D341Med (cell line): ENCODE data around the gene AP5B1.
A peak's percentile ranks its signal among the peaks of the same experiment; 100 is the strongest.
"Not testable (repeated sequence)": the region's sequence is repeated elsewhere in the genome, so short reads cannot be mapped to it uniquely, and the experiment has no call there.

Source experiments
- DNase-seq: peaks from one replicate; pipeline ENCODE4 v3.0.0; 2012; ENCODE audit warnings: low spot score

AP5B1 gene

GRCh38 chr11:65767406-65767805, 13.4 kb downstream of the AP5B1 start:
- DNase-seq, result no peak

- no peak for DNase-seq
Measured at GRCh38 chr11:65766535-65766934, 14.2 kb downstream of the AP5B1 start.

DNA sequence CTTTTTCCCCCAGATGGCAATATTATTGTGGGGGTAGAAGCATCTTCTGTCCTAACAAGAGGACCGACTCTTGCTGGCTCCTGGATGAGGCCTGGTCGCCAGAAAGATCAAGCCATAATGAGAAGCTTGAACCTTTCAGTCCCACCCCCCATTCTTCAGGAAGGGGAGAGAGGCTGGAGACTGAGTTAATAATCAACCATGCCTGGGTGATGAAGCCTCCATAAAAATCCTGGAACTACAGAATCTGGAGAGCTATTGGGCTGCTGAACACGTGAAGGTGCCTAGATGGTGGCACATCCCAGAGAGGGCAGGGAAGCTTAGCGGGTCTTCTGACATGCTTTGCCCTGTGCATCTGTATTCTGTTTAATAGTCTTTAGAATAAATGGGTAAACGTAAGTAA, 16.3 kb downstream of the AP5B1 start:
- DNase-seq, result no peak

GRCh38 chr11:65762816-65763215, 18.0 kb downstream of the AP5B1 start:
- not testable (repeated sequence) for DNase-seq

DNA sequence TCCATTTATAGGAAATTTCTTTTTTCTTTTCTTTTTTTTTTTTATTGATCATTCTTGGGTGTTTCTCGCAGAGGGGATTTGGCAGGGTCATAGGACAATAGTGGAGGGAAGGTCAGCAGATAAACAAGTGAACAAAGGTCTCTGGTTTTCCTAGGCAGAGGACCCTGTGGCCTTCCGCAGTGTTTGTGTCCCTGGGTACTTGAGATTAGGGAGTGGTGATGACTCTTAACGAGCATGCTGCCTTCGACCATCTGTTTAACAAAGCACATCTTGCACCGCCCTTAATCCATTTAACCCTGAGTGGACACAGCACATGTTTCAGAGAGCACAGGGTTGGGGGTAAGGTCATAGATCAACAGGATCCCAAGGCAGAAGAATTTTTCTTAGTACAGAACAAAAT, 18.6 kb downstream of the AP5B1 start:
- not testable (repeated sequence) for DNase-seq

- DNase-seq, result no peak
Measured at GRCh38 chr11:65745049-65745448, 35.7 kb downstream of the AP5B1 start.

DNA sequence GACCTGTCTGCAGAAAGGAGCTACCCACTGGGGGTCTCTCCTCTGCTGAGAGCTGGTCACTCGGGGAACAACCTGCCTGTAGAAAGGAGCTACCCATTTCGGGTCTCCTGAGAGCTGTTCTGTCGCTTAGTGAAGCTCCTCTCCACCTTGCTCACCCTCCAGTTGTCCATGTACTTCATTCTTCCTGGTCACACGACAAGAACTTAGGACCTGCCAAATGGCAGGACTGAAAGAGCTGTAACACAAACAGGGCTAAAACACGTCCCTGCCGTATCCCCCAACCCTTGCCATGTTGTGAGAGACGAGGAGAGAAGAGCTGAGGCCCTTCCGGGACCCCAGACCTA, 36.1 kb downstream of the AP5B1 start:
- DNase-seq, result no peak

DNA sequence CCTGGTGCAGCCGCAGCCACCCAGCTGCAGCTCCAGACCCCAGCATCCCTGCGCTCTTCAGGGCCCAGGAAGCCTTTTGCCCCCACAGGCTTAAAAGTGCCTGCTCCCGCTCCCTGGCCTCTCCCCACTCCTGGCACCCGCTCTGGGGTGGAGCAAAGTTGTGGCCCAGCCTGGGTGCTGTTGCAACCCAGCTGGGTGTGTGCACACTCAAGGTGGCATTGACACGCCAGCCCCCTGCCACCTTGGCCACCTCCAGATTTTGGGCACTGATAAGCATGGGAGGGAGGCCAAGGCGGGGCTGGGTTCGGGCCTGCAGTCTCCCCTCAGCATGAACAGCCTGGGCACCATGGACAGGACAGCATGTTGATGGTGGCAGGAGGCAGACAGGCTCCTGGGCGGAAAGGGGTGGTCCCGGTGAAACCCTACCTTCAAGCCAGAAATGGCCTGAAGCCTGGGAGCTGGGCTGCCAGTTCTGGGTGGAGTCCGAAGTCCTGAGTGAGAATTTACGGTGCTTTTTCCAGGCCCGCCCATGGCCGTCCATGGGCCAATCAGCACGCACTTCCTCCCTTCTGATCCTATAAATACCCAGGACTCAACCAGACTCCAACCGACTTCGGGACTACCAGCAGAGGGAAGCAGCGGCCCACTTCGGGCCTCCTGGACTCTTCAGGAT, 36.6 kb downstream of the AP5B1 start:
- peak; percentile 58 for DNase-seq

DNA sequence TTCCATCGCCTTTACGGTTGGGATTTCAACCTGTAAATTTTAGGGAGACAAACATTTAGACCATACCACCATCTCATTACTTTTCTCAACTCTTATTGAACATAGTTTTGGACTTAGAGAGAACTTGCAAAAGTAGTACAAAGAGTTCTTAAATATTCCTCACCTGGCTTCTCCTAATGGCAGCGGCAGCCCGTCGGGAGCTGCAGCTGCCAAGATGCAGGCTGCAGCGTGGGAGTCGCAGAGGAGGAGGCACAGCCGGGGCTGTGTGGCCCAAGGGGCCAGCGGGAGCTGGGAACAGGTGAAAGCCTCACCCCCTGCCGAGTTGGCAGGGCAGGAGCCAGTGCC, 37.1 kb downstream of the AP5B1 start:
- DNase-seq, result no peak

GRCh38 chr11:65742353-65742752, 38.4 kb downstream of the AP5B1 start:
- no peak for DNase-seq

DNA sequence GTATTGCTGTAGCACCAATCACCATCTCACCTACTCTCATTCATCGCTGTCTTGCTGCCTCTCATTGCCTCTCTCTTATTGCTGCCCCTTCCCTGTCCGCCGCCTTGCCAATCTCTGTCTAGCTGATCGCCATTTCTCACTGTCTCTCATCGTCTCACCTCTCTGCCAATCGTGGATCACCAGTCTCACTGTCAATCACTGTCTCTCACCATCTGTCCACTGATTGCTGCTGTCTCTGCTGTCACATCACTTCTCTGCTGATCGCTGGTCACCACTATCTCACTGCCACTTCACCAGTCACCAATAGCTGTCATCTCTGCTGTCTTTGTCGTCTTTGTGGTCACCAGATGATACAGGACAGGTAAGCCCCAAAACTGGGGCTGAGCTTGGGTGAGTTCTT, 39.6 kb downstream of the AP5B1 start:
- DNase-seq, result no peak

GRCh38 chr11:65739022-65739421, 41.8 kb downstream of the AP5B1 start:
- no peak for DNase-seq

DNA sequence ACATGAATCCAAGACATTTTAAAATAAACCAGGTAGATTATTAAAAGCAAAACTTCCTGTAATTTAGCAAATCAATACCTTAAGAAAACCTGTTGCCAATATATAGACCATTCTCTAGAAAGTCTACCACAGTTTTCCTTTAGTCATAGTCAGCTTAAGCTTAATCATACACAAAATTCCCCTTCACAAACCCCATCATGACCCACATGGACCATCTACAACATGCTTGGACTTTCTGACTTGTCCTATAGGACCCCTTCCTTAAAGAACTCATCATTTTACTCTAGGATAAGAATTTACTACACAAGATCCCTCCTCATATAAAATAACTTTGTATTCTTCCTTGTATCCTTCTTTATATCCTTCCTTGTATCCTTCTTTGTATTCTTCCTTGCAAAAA, 44.0 kb downstream of the AP5B1 start:
- DNase-seq, result no peak

- DNase-seq, result not testable (repeated sequence)
Measured at GRCh38 chr11:65735111-65735510, 45.7 kb downstream of the AP5B1 start.

GRCh38 chr11:65730461-65730860, 50.3 kb downstream of the AP5B1 start:
- no peak for DNase-seq

- DNase-seq, result no peak
Measured at GRCh38 chr11:65727865-65728264, 52.9 kb downstream of the AP5B1 start.

GRCh38 chr11:65726660-65727059, 54.1 kb downstream of the AP5B1 start:
- DNase-seq, result no peak
